Right lobe of liver (tissue), 6 donors: ENCODE data around the gene SEPTIN5. TPM values are rescaled to one million over a fixed set of nuclear protein-coding genes. Genes with fewer than 3 reads are reported as not detected.
"Not testable (repeated sequence)": the region's sequence is repeated elsewhere in the genome, so short reads cannot be mapped to it uniquely, and the experiment has no call there.

Source experiments
- ATAC-seq, 4 donors: fragments of 200-7000 bp; cut with Tn5 transposase; one replicate each; pipeline ENCODE4 v1.9.1; 2020; ENCODE audit warnings: mild to moderate bottlenecking in 4 of 4, moderate library complexity in 4 of 4
- DNase-seq, 3 donors: peaks; one replicate each; pipeline ENCODE4 v3.0.0-alpha.2; 2020
- H3K27ac ChIP-seq, 3 donors: fragments of 200-600 bp; one replicate each; pipeline ENCODE4 v1.8.0; 2022
- H3K27me3 ChIP-seq, 2 donors: fragments of 200-600 bp; one replicate each; pipeline ENCODE4 v1.8.0; 2022
- H3K36me3 ChIP-seq, 4 donors: fragments of 200-600 bp; sonication (generic) in 1 of 4; one replicate each; pipeline versions ENCODE4 v1.5.1 to v1.8.0; 2017 to 2022; ENCODE audit warnings: control low read depth in 1 of 4
- H3K4me1 ChIP-seq, 4 donors: fragments of 200-600 bp; sonication (generic) in 1 of 4; one replicate each; pipeline versions ENCODE4 v1.5.1 to v1.8.0; 2017 to 2022; ENCODE audit warnings: control low read depth in 1 of 4
- H3K4me3 ChIP-seq, 3 donors: fragments of 200-600 bp; one replicate each; pipeline ENCODE4 v1.8.0; 2022
- H3K9me3 ChIP-seq, 4 donors: fragments of 200-600 bp; sonication (generic) in 1 of 4; one replicate each; pipeline versions ENCODE4 v1.5.1 to v1.8.0; 2017 to 2022; ENCODE audit warnings: control low read depth in 1 of 4
- CTCF ChIP-seq, 4 donors: fragments of 200-600 bp in 3 of 4; fragments of 450-650 bp in 1 of 4; IDR thresholded peaks; one replicate each; pipeline versions ENCODE4 v1.5.1 to v1.8.0; 2016 to 2022; ENCODE audit warnings: antibody characterized with exemption in 4 of 4, mild to moderate bottlenecking in 2 of 4
- POLR2A ChIP-seq: fragments of 450-650 bp; IDR thresholded peaks from one replicate; pipeline ENCODE4 v1.6.1; 2017; ENCODE audit warnings: antibody characterized with exemption, mild to moderate bottlenecking
- WGBS: methylation state at CpG from one replicate; pipeline ENCODE4 v1.1.6; 2018; ENCODE audit warnings: low coverage, low lambda C conversion rate; ENCODE audit not compliant: insufficient coverage; ENCODE audit errors: missing lambda C conversion rate; 5-methylcytosine and 5-hydroxymethylcytosine counted together
- intact Hi-C, 2 donors: fragments of 100-400 bp; cut with DNase I; formaldehyde crosslinking; loops; one replicate each; pipeline versions ENCODE4 v1.11.2 to v1.14.1; 2022
- total RNA-seq, 6 experiments: library from RNA; depleted of rRNA in 2 of 6; stranded (reverse); fragments of >200 nt in 2 of 6; fragmentation: NEBNext Ultra II Directional in 3 of 6; extraction: Animal tissue kit (Norgen Biotek cat#: 25700) in 3 of 6; gene quantifications; one replicate each; pipeline versions ENCODE4 v1.1.0 to v1.2.4, GENCODE V29; 2016 to 2023
- donor health status: DM: no; HTN: yes; CAD: no.
- donor health status: DM: no; HTN: no; CAD: no.
- donor health status: DM: no; HTN: no; CAD: no.
- donor health status: DM: no; HTN: yes; CAD: no.
- donor health status: DM: no; HTN: yes; CAD: no.

Gene SEPTIN5
- total RNA-seq, 6 experiments from 2014 or later: 1.3 to 3.7 (median 2.1) TPM

GRCh38 chr22:19674929-19675253 is 39.4 kb upstream of the SEPTIN5 start:
- 45% methylated on average over 4 of the region's 10 CpGs for WGBS
- no peak for DNase-seq
- TF ChIP-seq CTCF (IDR thresholded peaks at IDR 0.05) (no peak), POLR2A (no peak)

DNA sequence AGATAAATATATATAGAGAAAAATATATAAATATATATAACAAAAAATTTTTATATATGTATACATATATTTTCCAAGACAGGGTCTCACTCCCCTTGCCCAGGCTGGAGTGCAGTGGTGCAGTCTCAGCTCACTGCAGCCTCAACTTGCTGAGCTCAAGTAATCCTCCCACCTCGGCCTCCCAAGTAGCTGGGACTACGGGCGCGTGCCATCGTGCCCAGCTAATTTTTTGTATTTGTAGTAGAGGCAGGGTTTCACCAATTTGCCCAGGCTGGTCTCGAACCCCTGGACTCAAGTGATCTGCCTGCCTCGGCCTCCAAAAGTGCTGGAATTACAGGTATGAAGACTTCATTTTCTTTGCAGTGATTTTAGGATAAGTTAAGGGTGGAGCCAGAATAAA is 38.9 kb upstream of the SEPTIN5 start:
- 23% methylated on average over 2 of the region's 7 CpGs for WGBS

More at GRCh38 chr22:19674929-19675253, 39.4 kb upstream of the SEPTIN5 start:
- Histone ChIP-seq H3K27me3 (no peaks in the 10 kb centered on the region), H3K36me3 (no peaks in the 10 kb centered on the region), H3K9me3 (no peaks in the 10 kb centered on the region), H3K4me3 (no peak overlapping the region), H3K27ac (no peak overlapping the region), H3K4me1 (no peaks in the 10 kb centered on the region)
- ATAC-seq: no peak
- intact Hi-C loops: no loop called here

DNA sequence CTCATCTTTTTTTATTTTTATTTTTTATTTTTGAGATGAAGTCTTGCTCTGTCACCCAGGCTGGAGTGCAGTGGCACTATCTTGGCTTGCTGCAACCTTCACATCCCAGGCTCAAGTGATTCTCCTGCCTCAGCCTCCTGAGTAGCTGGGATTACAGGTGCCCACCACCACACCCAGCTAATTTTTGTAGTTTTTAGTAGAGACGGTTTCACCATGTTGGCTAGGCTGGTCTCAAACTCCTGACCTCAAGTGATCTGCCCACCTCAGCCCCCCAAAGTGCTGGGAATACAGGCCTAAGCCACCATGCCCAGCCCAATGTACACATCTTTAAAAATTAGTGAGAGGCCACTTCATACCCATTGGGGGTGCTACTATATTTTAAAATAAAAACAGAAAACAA is 37.9 kb upstream of the SEPTIN5 start:
- intact Hi-C loops, ATAC-seq: not testable (repeated sequence)
- 80% methylated on average over 1 of the region's 1 CpG for WGBS

More for the DNA sequence above, 38.9 kb upstream of the SEPTIN5 start:
- Histone ChIP-seq H3K4me3 (no peak overlapping the region), H3K4me1 (no peaks in the 10 kb centered on the region), H3K9me3 (no peaks in the 10 kb centered on the region), H3K27ac (no peak overlapping the region), H3K27me3 (no peaks in the 10 kb centered on the region), H3K36me3 (no peaks in the 10 kb centered on the region)
- TF ChIP-seq CTCF (IDR thresholded peaks at IDR 0.05) (no peak), POLR2A (no peak)
- DNase-seq: no peak
- no peak for ATAC-seq
- intact Hi-C loops: no loop called here

GRCh38 chr22:19678949-19679521 is 35.3 kb upstream of the SEPTIN5 start:
- Histone ChIP-seq H3K36me3 (no peaks in the 10 kb centered on the region), H3K9me3 (no peaks in the 10 kb centered on the region), H3K27me3 (no peaks in the 10 kb centered on the region), H3K27ac (no peak overlapping the region), H3K4me1 (no peaks in the 10 kb centered on the region), H3K4me3 (no peak overlapping the region)
- DNase-seq: no peak
- intact Hi-C loops: no loop called here
- TF ChIP-seq POLR2A (no peak), CTCF (IDR thresholded peaks at IDR 0.05) (no peak)
- WGBS: 33% methylated on average over 2 of the region's 11 CpGs
- no peak for ATAC-seq

More for the DNA sequence above, 37.9 kb upstream of the SEPTIN5 start:
- not testable (repeated sequence) for DNase-seq, H3K4me1 ChIP-seq, H3K27me3 ChIP-seq, H3K27ac ChIP-seq, H3K36me3 ChIP-seq, H3K4me3 ChIP-seq, H3K9me3 ChIP-seq

GRCh38 chr22:19679522-19680101 is 34.7 kb upstream of the SEPTIN5 start:
- Histone ChIP-seq H3K4me1 (no peaks in the 10 kb centered on the region), H3K4me3 (no peak overlapping the region), H3K27ac (no peak overlapping the region), H3K9me3 (no peaks in the 10 kb centered on the region), H3K27me3 (no peaks in the 10 kb centered on the region), H3K36me3 (no peaks in the 10 kb centered on the region)
- intact Hi-C loops: no loop called here
- TF ChIP-seq POLR2A (no peak), CTCF (IDR thresholded peaks at IDR 0.05) (peak; percentile 49 to 86 (median 77))
- ATAC-seq (peak; percentile 68 to 76 (median 71)), DNase-seq (peak in 1 of 3 donors; percentile 63)
- 16% methylated on average over 7 of the region's 14 CpGs for WGBS
